Karpas-422 (cell line): ENCODE data around the gene VILL. TPM values are rescaled to one million over a fixed set of nuclear protein-coding genes. Genes with fewer than 3 reads are reported as not detected.

Experiments
- DNase-seq: peaks from one replicate; pipeline ENCODE4 v3.0.0-alpha.2; 2015
- H2AFZ ChIP-seq: fragments of 200-600 bp; sonication (generic); 2 replicates; pipeline ENCODE4 v1.6.1; 2014; ENCODE audit warnings: antibody characterized with exemption, low read length, mixed read lengths
- H3K27ac ChIP-seq: fragments of 200-600 bp; sonication (generic); 2 replicates; pipeline ENCODE4 v1.5.1; 2014; ENCODE audit warnings: mild to moderate bottlenecking, low read length, moderate library complexity
- H3K27me3 ChIP-seq: fragments of 200-600 bp; sonication (generic); 2 replicates; pipeline ENCODE4 v1.6.1; 2014; ENCODE audit warnings: low read length, mixed read lengths
- H3K36me3 ChIP-seq: fragments of 200-600 bp; sonication (generic); 2 replicates; pipeline ENCODE4 v1.6.1; 2014; ENCODE audit warnings: low read length, mixed read lengths; ENCODE audit not compliant: insufficient read depth
- H3K4me1 ChIP-seq: fragments of 200-600 bp; sonication (generic); 2 replicates; pipeline ENCODE4 v1.6.1; 2014; ENCODE audit warnings: mild to moderate bottlenecking, low read length, mixed read lengths
- H3K4me2 ChIP-seq: fragments of 200-600 bp; sonication (generic); 2 replicates; pipeline ENCODE4 v1.6.1; 2014; ENCODE audit warnings: low read length, low read depth, mild to moderate bottlenecking; ENCODE audit not compliant: poor library complexity, severe bottlenecking
- H3K4me3 ChIP-seq: fragments of 200-600 bp; sonication (generic); 2 replicates; pipeline ENCODE4 v1.5.1; 2014; ENCODE audit warnings: mild to moderate bottlenecking, antibody characterized with exemption, low read length, mixed read lengths
- H3K79me2 ChIP-seq: fragments of 200-600 bp; sonication (generic); 2 replicates; pipeline ENCODE4 v1.6.1; 2014; ENCODE audit warnings: mild to moderate bottlenecking, low read length, mixed read lengths
- H3K9ac ChIP-seq: fragments of 200-600 bp; sonication (generic); 2 replicates; pipeline ENCODE4 v1.6.0; 2014; ENCODE audit warnings: low read length
- H3K9me2 ChIP-seq: fragments of 200-600 bp; sonication (generic), shearing (Covaris generic); replicated peaks from 2 replicates; pipeline ENCODE4 v1.6.0; 2014; ENCODE audit warnings: mild to moderate bottlenecking, low read length, moderate library complexity; ENCODE audit not compliant: insufficient read depth
- H3K9me3 ChIP-seq: fragments of 300-700, 200-600 bp; sonication (generic); 2 replicates; pipeline ENCODE4 v1.6.1; 2014; ENCODE audit warnings: low read length, mixed read lengths
- H4K20me1 ChIP-seq: fragments of 200-600 bp; sonication (generic); 2 replicates; pipeline ENCODE4 v1.6.1; 2014; ENCODE audit warnings: mild to moderate bottlenecking, antibody characterized with exemption, low read length, low read depth; ENCODE audit not compliant: insufficient read depth
- total RNA-seq: library from RNA; depleted of rRNA; stranded (reverse); fragments of >200 nt; shearing (Covaris generic); gene quantifications from 2 replicates; pipeline ENCODE4 v1.2.3, GENCODE V29; 2014; ENCODE audit warnings: low replicate concordance

The VILL gene
- total RNA-seq, 1 experiment from 2014 or later = 9.7 TPM

- no peak overlapping the region for H3K9ac ChIP-seq
- no peak overlapping the region for H2AFZ ChIP-seq
- H3K27ac ChIP-seq = no peak overlapping the region
- no peaks in the 10 kb centered on the region for H3K9me2 ChIP-seq
- H3K79me2 ChIP-seq = no peaks in the 10 kb centered on the region
- H3K4me1 ChIP-seq = no peaks in the 10 kb centered on the region
- no peaks in the 10 kb centered on the region for H4K20me1 ChIP-seq
- H3K4me3 ChIP-seq = no peak overlapping the region
- no peak for DNase-seq
- H3K36me3 ChIP-seq = no peaks in the 10 kb centered on the region
- no peak overlapping the region for H3K4me2 ChIP-seq
- no peaks in the 10 kb centered on the region for H3K27me3 ChIP-seq
- H3K9me3 ChIP-seq = no peaks in the 10 kb centered on the region
Observed at GRCh38 chr3:38008191-38008701, 17.7 kb downstream of the VILL start.

- no peaks in the 10 kb centered on the region for H3K27me3 ChIP-seq
- no peak for DNase-seq
- no peaks in the 10 kb centered on the region for H3K36me3 ChIP-seq
- H2AFZ ChIP-seq = no peak overlapping the region
- H3K4me3 ChIP-seq = no peak overlapping the region
- no peaks in the 10 kb centered on the region for H3K79me2 ChIP-seq
- no peaks in the 10 kb centered on the region for H3K9me3 ChIP-seq
- H3K27ac ChIP-seq = no peak overlapping the region
- H3K4me1 ChIP-seq = no peaks in the 10 kb centered on the region
- no peak overlapping the region for H3K9ac ChIP-seq
- H3K4me2 ChIP-seq = no peak overlapping the region
- H4K20me1 ChIP-seq = no peaks in the 10 kb centered on the region
- H3K9me2 ChIP-seq = no peaks in the 10 kb centered on the region
Observed at GRCh38 chr3:38008971-38009580, 18.5 kb downstream of the VILL start.

GRCh38 chr3:38009807-38010591 is 19.4 kb downstream of the VILL start:
- Histone ChIP-seq H3K9me3 (no peaks in the 10 kb centered on the region), H3K9ac (no peak overlapping the region), H3K36me3 (no peaks in the 10 kb centered on the region)

GRCh38 chr3:38011111-38011510 is 20.5 kb downstream of the VILL start:
- H3K9ac ChIP-seq = no peak overlapping the region
- no peaks in the 10 kb centered on the region for H3K4me1 ChIP-seq
- H3K4me3 ChIP-seq = no peak overlapping the region
- no peaks in the 10 kb centered on the region for H3K9me3 ChIP-seq
- no peaks in the 10 kb centered on the region for H3K9me2 ChIP-seq
- H3K27me3 ChIP-seq = no peaks in the 10 kb centered on the region
- H4K20me1 ChIP-seq = no peaks in the 10 kb centered on the region
- no peaks in the 10 kb centered on the region for H3K36me3 ChIP-seq
- no peak for DNase-seq
- no peaks in the 10 kb centered on the region for H3K79me2 ChIP-seq
- H3K27ac ChIP-seq = no peak overlapping the region
- no peak overlapping the region for H3K4me2 ChIP-seq
- H2AFZ ChIP-seq = no peak overlapping the region

More at GRCh38 chr3:38009807-38010591, 19.4 kb downstream of the VILL start:
- Histone ChIP-seq H3K4me1 (no peaks in the 10 kb centered on the region), H2AFZ (no peak overlapping the region), H4K20me1 (no peaks in the 10 kb centered on the region), H3K4me3 (no peak overlapping the region), H3K4me2 (no peak overlapping the region), H3K9me2 (no peaks in the 10 kb centered on the region), H3K27me3 (no peaks in the 10 kb centered on the region), H3K27ac (no peak overlapping the region), H3K79me2 (no peaks in the 10 kb centered on the region)
- no peak for DNase-seq

GRCh38 chr3:38015485-38015884 is 24.9 kb downstream of the VILL start:
- no peaks in the 10 kb centered on the region for H3K4me1 ChIP-seq
- no peaks in the 10 kb centered on the region for H3K9me2 ChIP-seq
- H3K27ac ChIP-seq = no peak overlapping the region
- DNase-seq = no peak
- no peak overlapping the region for H3K9ac ChIP-seq
- no peak overlapping the region for H2AFZ ChIP-seq
- H3K36me3 ChIP-seq = no peaks in the 10 kb centered on the region
- H3K9me3 ChIP-seq = no peaks in the 10 kb centered on the region
- H3K27me3 ChIP-seq = no peaks in the 10 kb centered on the region
- no peak overlapping the region for H3K4me2 ChIP-seq
- no peak overlapping the region for H3K4me3 ChIP-seq
- H4K20me1 ChIP-seq = no peaks in the 10 kb centered on the region
- H3K79me2 ChIP-seq = no peaks in the 10 kb centered on the region

- H3K36me3 ChIP-seq = no peaks in the 10 kb centered on the region
Observed at GRCh38 chr3:38015984-38016383, 25.4 kb downstream of the VILL start.

GRCh38 chr3:38016410-38016809 is 25.8 kb downstream of the VILL start:
- no peak for DNase-seq
- Histone ChIP-seq H3K36me3 (no peaks in the 10 kb centered on the region), H3K9ac (no peak overlapping the region), H3K27me3 (no peaks in the 10 kb centered on the region), H3K4me2 (no peak overlapping the region), H2AFZ (no peak overlapping the region), H3K4me3 (no peak overlapping the region), H3K79me2 (no peaks in the 10 kb centered on the region), H3K9me3 (no peaks in the 10 kb centered on the region), H3K9me2 (no peaks in the 10 kb centered on the region), H3K27ac (no peak overlapping the region), H4K20me1 (no peaks in the 10 kb centered on the region), H3K4me1 (no peaks in the 10 kb centered on the region)

More at GRCh38 chr3:38015984-38016383, 25.4 kb downstream of the VILL start:
- Histone ChIP-seq H3K27me3 (no peaks in the 10 kb centered on the region), H3K9me2 (no peaks in the 10 kb centered on the region), H4K20me1 (no peaks in the 10 kb centered on the region), H3K9me3 (no peaks in the 10 kb centered on the region), H3K4me2 (no peak overlapping the region), H3K79me2 (no peaks in the 10 kb centered on the region), H3K27ac (no peak overlapping the region), H3K4me1 (no peaks in the 10 kb centered on the region), H3K4me3 (no peak overlapping the region), H2AFZ (no peak overlapping the region), H3K9ac (no peak overlapping the region)
- no peak for DNase-seq

- Histone ChIP-seq H3K9ac (no peak overlapping the region), H3K27me3 (no peaks in the 10 kb centered on the region), H3K4me3 (no peak overlapping the region), H3K9me2 (no peaks in the 10 kb centered on the region), H3K36me3 (no peaks in the 10 kb centered on the region), H3K4me2 (no peak overlapping the region), H3K27ac (no peak overlapping the region), H3K9me3 (no peaks in the 10 kb centered on the region), H2AFZ (no peak overlapping the region), H4K20me1 (no peaks in the 10 kb centered on the region), H3K79me2 (no peaks in the 10 kb centered on the region), H3K4me1 (no peaks in the 10 kb centered on the region)
- no peak for DNase-seq
Observed at GRCh38 chr3:38016847-38017444, 26.4 kb downstream of the VILL start.
